IMR-90 (cell line): ENCODE data around the gene SLC35F1. TPM values are rescaled to one million over a fixed set of nuclear protein-coding genes. Genes with fewer than 3 reads are reported as not detected.

Experiments used
- ATAC-seq: fragments of 200-7000 bp; cut with Tn5 transposase; 2 replicates; pipeline ENCODE4 v1.9.1; 2020; ENCODE audit warnings: low read depth, mild to moderate bottlenecking, moderate library complexity
- BruUV-seq: library from RNA; stranded (reverse); fragments of 400-500 nt; replicated peaks from 2 replicates; lab custom pipeline; 2021; lab: Mats Ljungman, UMichigan
- CTCF ChIA-PET: fragments of 300-600 bp; formaldehyde crosslinking; extraction: SDS; loops from one replicate; lab custom pipeline; 2021; ENCODE audit warnings: antibody characterized with exemption; lab: Yijun Ruan, JAX
- POLR2A ChIA-PET: fragments of 300-600 bp; sonication (Branson Sonifier 250); formaldehyde crosslinking; loops from one replicate; lab custom pipeline; 2022; ENCODE audit warnings: antibody characterized with exemption; ENCODE audit not compliant: unreplicated experiment; lab: Charles Lee
- DNase-seq: peaks from one replicate; pipeline ENCODE4 v3.0.0; 2013
- H2AFZ ChIP-seq: replicated peaks from 2 replicates; pipeline ENCODE3; 2013; ENCODE audit warnings: low read length, mild to moderate bottlenecking; ENCODE audit not compliant: poor library complexity
- H2AK5ac ChIP-seq: 2 replicates; pipeline ENCODE4 v1.6.1; 2013; ENCODE audit warnings: low read depth, low read length, inconsistent platforms
- H2AK9ac ChIP-seq: replicated peaks from 2 replicates; pipeline ENCODE3; 2013; ENCODE audit warnings: mild to moderate bottlenecking, low read depth, low read length, moderate library complexity; ENCODE audit not compliant: poor library complexity
- H2BK120ac ChIP-seq: 2 replicates; pipeline ENCODE4 v1.6.1; 2013; ENCODE audit warnings: low read depth, low read length, inconsistent platforms
- H2BK15ac ChIP-seq: 3 replicates; pipeline ENCODE4 v1.6.1; 2013; ENCODE audit warnings: low read depth, low read length, inconsistent platforms
- H2BK20ac ChIP-seq: 2 replicates; pipeline ENCODE4 v1.6.1; 2013; ENCODE audit warnings: low read depth, mild to moderate bottlenecking, inconsistent platforms, low read length, moderate library complexity
- H2BK5ac ChIP-seq: 2 replicates; pipeline ENCODE4 v1.6.1; 2013; ENCODE audit warnings: mild to moderate bottlenecking, low read depth, low read length, inconsistent platforms; ENCODE audit not compliant: poor library complexity, severe bottlenecking
- H3K14ac ChIP-seq: replicated peaks from 2 replicates; pipeline ENCODE4 v1.6.1; 2013; ENCODE audit warnings: low read depth, low read length, inconsistent platforms
- H3K18ac ChIP-seq: 2 replicates; pipeline ENCODE4 v1.6.1; 2013; ENCODE audit warnings: low read depth, low read length, control low read depth
- H3K23ac ChIP-seq: 2 replicates; pipeline ENCODE4 v1.6.1; 2013; ENCODE audit warnings: low read depth, low read length, inconsistent platforms
- H3K27ac ChIP-seq: 2 replicates; pipeline ENCODE4 v1.5.1; 2013; ENCODE audit warnings: mild to moderate bottlenecking, control low read depth, low read length; ENCODE audit not compliant: insufficient read depth
- H3K27me3 ChIP-seq: 2 replicates; pipeline ENCODE4 v1.6.1; 2013; ENCODE audit warnings: low read length; ENCODE audit not compliant: control insufficient read depth, insufficient read depth
- H3K36me3 ChIP-seq: 2 replicates; pipeline ENCODE4 v1.6.1; 2013; ENCODE audit warnings: low read length, mixed read lengths; ENCODE audit not compliant: control insufficient read depth, insufficient read depth
- H3K4ac ChIP-seq: 2 replicates; pipeline ENCODE4 v1.6.1; 2013; ENCODE audit warnings: low read depth, low read length, inconsistent platforms
- H3K4me1 ChIP-seq: 2 replicates; pipeline ENCODE4 v1.6.1; 2013; ENCODE audit warnings: low read length, mixed read lengths; ENCODE audit not compliant: control insufficient read depth, insufficient read depth
- H3K4me2 ChIP-seq: 2 replicates; pipeline ENCODE4 v1.6.1; 2013; ENCODE audit warnings: low read depth, mild to moderate bottlenecking, control low read depth, low read length, moderate library complexity
- H3K4me3 ChIP-seq: 2 replicates; pipeline ENCODE4 v1.5.1; 2013; ENCODE audit warnings: low read depth, mild to moderate bottlenecking, control low read depth, low read length, moderate library complexity; ENCODE audit not compliant: insufficient read depth
- H3K56ac ChIP-seq: 2 replicates; pipeline ENCODE4 v1.6.1; 2013; ENCODE audit warnings: low read length, inconsistent platforms; ENCODE audit not compliant: insufficient read depth; ENCODE audit errors: extremely low read depth
- H3K79me1 ChIP-seq, 2 experiments: 2 replicates each; pipeline ENCODE4 v1.6.1; 2013; ENCODE audit warnings: low read length in 2 of 2, inconsistent platforms in 1 of 2, low read depth in 1 of 2
- H3K9ac ChIP-seq: 2 replicates; pipeline ENCODE4 v1.6.1; 2013; ENCODE audit warnings: low read depth, low read length, control low read depth
- H3K9me1 ChIP-seq: 2 replicates; pipeline ENCODE4 v1.6.1; 2013; ENCODE audit warnings: low read length, inconsistent platforms; ENCODE audit not compliant: insufficient read depth
- H3K9me3 ChIP-seq: 2 replicates; pipeline ENCODE4 v1.6.1; 2013; ENCODE audit warnings: low read length; ENCODE audit not compliant: control insufficient read depth, insufficient read depth
- H4K20me1 ChIP-seq: 2 replicates; pipeline ENCODE4 v1.6.1; 2013; ENCODE audit warnings: low read length, inconsistent platforms; ENCODE audit not compliant: insufficient read depth
- H4K5ac ChIP-seq: 2 replicates; pipeline ENCODE4 v1.6.1; 2013; ENCODE audit warnings: mild to moderate bottlenecking, low read depth, low read length, control low read depth
- H4K8ac ChIP-seq, 2 experiments: 2 replicates each; pipeline ENCODE4 v1.6.1; 2013; ENCODE audit warnings: low read depth in 2 of 2, low read length in 2 of 2, control low read depth in 1 of 2, inconsistent platforms in 1 of 2
- H4K91ac ChIP-seq: 2 replicates; pipeline ENCODE4 v1.6.1; 2013; ENCODE audit warnings: low read depth, low read length, inconsistent platforms; ENCODE audit not compliant: insufficient read depth
- BHLHE40 ChIP-seq: fragments of 150-350 bp; IDR thresholded peaks from 2 replicates; pipeline ENCODE4 v1.6.1; 2016; ENCODE audit warnings: mild to moderate bottlenecking, low read depth, low read length
- NFE2L2 ChIP-seq: fragments of 150-350 bp; IDR thresholded peaks from 2 replicates; pipeline ENCODE4 v1.6.1; 2016; ENCODE audit warnings: low read depth, mild to moderate bottlenecking, low read length
- RCOR1 ChIP-seq: IDR thresholded peaks from 2 replicates; pipeline ENCODE4 v1.6.1; 2012; ENCODE audit warnings: mild to moderate bottlenecking, low read length, improper control_type of control experiment; ENCODE audit not compliant: insufficient replicate concordance
- RFX5 ChIP-seq: IDR thresholded peaks from 2 replicates; pipeline ENCODE4 v1.8.0; 2012; ENCODE audit warnings: low read depth, mild to moderate bottlenecking, low read length, moderate library complexity
- SMC3 ChIP-seq: fragments of 150-350 bp; IDR thresholded peaks from 2 replicates; pipeline ENCODE4 v1.6.1; 2016; ENCODE audit warnings: low read depth, mild to moderate bottlenecking, antibody characterized with exemption, low read length, moderate library complexity
- WGBS, 2 experiments: methylation state at CpG; one replicate each; pipeline versions ENCODE4 v1.1.5 to v1.1.7; 2013; ENCODE audit warnings: missing lambda C conversion rate in 2 of 2; ENCODE audit not compliant: insufficient read length in 1 of 2; ENCODE audit errors: extremely low coverage in 2 of 2; 5-methylcytosine and 5-hydroxymethylcytosine counted together
- dilution Hi-C: fragments of 300-500 bp; cut with HindIII; formaldehyde crosslinking; loops from one replicate; pipeline ENCODE4 v1.14.3; 2018; ENCODE audit warnings: low sequenced_read_pairs; ENCODE audit not compliant: unreplicated experiment
- in situ Hi-C: fragments of 300-500 bp; cut with MboI; formaldehyde crosslinking; loops from 3 replicates; pipeline ENCODE4 v1.14.3; 2019; ENCODE audit warnings: low sequenced_read_pairs, inconsistent platforms, mixed read lengths
- intact Hi-C: fragments of 100-400 bp; cut with micrococcal nuclease; formaldehyde crosslinking; loops from 2 replicates; pipeline ENCODE4 v1.10.0; 2022
- polyA plus RNA-seq, 3 experiments: library from polyadenylated mRNA; depleted of rRNA; stranded (reverse); fragments of >200 nt; gene quantifications; 2 replicates each; pipeline ENCODE4 v1.2.3, GENCODE V29; 2012; ENCODE audit warnings: low replicate concordance in 1 of 3
- total RNA-seq: library from RNA; depleted of rRNA; stranded (reverse); fragments of >200 nt; gene quantifications from 2 replicates; pipeline ENCODE4 v1.2.3, GENCODE V29; 2012

The SLC35F1 gene
- total and polyA plus RNA-seq, 2 of the 4 experiments (the other 2 are of a cell fraction), result not detected

GRCh38 chr6:117932676-117933075 lies 25.6 kb downstream of the SLC35F1 start:
- H3K9ac ChIP-seq, result no peak overlapping the region
- H2AK9ac ChIP-seq, result no peak overlapping the region
- H3K9me1 ChIP-seq, result no peaks in the 10 kb centered on the region
- ATAC-seq, result no peak
- DNase-seq, result no peak
- H2BK20ac ChIP-seq, result no peak overlapping the region
- TF ChIP-seq RFX5 (no peak), NFE2L2 (no peak), SMC3 (no peak), BHLHE40 (no peak), RCOR1 (no peak)
- no peaks in the 10 kb centered on the region for H3K4me1 ChIP-seq
- H3K4me2 ChIP-seq, result no peak overlapping the region
- no peak overlapping the region for H3K18ac ChIP-seq
- dilution Hi-C loops (no loop called here), intact Hi-C loops (no loop called here), in situ Hi-C loops (no loop called here)
- no peaks in the 10 kb centered on the region for H3K79me1 ChIP-seq
- no peak overlapping the region for H2BK120ac ChIP-seq
- H2AFZ ChIP-seq, result no peak overlapping the region
- WGBS, 2 experiments, result no CpG with 5 or more reads among the region's 3 CpGs
- CTCF ChIA-PET, result no interaction called here
- H2BK15ac ChIP-seq, result no peak overlapping the region
- no peak overlapping the region for H2BK5ac ChIP-seq
- no peak overlapping the region for H4K91ac ChIP-seq
- H3K23ac ChIP-seq, result no peak overlapping the region
- no peak overlapping the region for H3K14ac ChIP-seq
- H4K8ac ChIP-seq, result no peak overlapping the region
- no peaks in the 10 kb centered on the region for H3K9me3 ChIP-seq
- H3K27me3 ChIP-seq, result no peaks in the 10 kb centered on the region
- POLR2A ChIA-PET, result no interaction called here
- H3K56ac ChIP-seq, result no peak overlapping the region
- H4K20me1 ChIP-seq, result no peaks in the 10 kb centered on the region
- H3K27ac ChIP-seq, result no peak overlapping the region
- no peak overlapping the region for H3K4ac ChIP-seq
- H3K36me3 ChIP-seq, result no peaks in the 10 kb centered on the region
- BruUV-seq, result no TSS peak
- no peak overlapping the region for H2AK5ac ChIP-seq
- H3K4me3 ChIP-seq, result no peak overlapping the region
- no peak overlapping the region for H4K5ac ChIP-seq
